Measurements from ENCODE around the gene APOM. TPM values are rescaled to one million over a fixed set of nuclear protein-coding genes. Genes with fewer than 3 reads are reported as not detected.
A peak's percentile ranks its signal among the peaks of the same experiment; 100 is the strongest.

The APOM gene
- total and polyA plus RNA-seq, 4 donors, result 0.40 to 9.5 (median 6.2) TPM

DNA sequence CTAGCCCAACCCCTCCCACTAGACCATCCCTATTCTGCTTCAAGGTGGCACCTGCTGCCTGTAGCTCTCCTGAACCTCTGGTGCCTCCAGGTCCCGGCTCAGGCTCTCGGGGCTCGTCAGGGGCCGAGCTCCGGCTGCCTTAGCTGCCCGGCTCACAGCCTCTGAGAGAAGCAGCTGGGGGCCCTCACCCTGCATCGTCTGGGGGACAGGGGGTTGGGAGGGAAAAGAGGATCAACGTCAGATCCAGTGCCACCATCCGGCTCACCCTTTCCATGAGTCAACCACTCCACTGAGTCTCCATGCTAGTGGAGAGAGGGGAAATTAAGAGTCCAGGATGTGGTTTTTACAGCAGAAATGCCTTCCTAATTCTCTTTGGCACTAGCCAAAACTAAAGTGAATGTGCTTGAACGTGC lies 16.2 kb upstream of the APOM start:
- 91% methylated on average over 7 of the region's 10 CpGs for WGBS (ENCODE audit: insufficient coverage)
- Histone ChIP-seq H3K27me3 (ENCODE audit: control insufficient read depth, insufficient read depth, low read length) (no peaks in the 10 kb centered on the region), H3K36me3 (ENCODE audit: control insufficient read depth, insufficient read depth, low read length) (peaks cover 91% of the 10 kb centered on the region), H3K4me1 (ENCODE audit: control insufficient read depth, insufficient read depth, low read length) (no peaks in the 10 kb centered on the region), H3K4me3 (ENCODE audit: low read depth, low read length) (no peak overlapping the region), H3K9me3 (ENCODE audit: control insufficient read depth, insufficient read depth, low read length) (no peaks in the 10 kb centered on the region), H3K27ac (ENCODE audit: low read depth, low read length) (no peak overlapping the region)
- DNase-seq (ENCODE audit: low read depth in 4 of 6, low spot score in 6 of 6), result no peak

DNA sequence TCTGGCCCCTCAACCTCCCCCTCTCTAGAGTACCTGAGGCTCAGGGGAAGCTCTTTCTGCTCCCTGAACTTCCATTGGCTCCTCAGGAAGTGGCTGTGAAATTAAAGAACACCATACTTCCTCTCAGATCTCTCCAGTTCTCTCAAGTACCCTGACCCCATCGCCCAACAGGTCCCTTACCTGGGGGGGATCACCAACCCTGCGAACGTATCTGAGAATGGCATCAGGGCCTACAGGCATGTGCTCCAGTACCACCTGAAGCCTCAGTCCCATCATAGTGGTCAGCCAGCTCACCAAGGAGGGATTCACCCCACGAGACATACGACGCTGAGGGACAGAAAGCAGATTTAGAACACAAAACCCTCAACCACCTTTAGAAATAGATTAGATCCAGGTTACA lies 15.1 kb upstream of the APOM start:
- H3K9me3 ChIP-seq (ENCODE audit: control insufficient read depth, insufficient read depth, low read length), result no peaks in the 10 kb centered on the region
- peaks cover 90% of the 10 kb centered on the region for H3K36me3 ChIP-seq (ENCODE audit: control insufficient read depth, insufficient read depth, low read length)
- WGBS (ENCODE audit: insufficient coverage), result 100% methylated on average over 3 of the region's 6 CpGs
- H3K27ac ChIP-seq (ENCODE audit: low read depth, low read length), result no peak overlapping the region
- no peak overlapping the region for H3K4me3 ChIP-seq (ENCODE audit: low read depth, low read length)
- H3K4me1 ChIP-seq (ENCODE audit: control insufficient read depth, insufficient read depth, low read length), result no peaks in the 10 kb centered on the region
- H3K27me3 ChIP-seq (ENCODE audit: control insufficient read depth, insufficient read depth, low read length), result no peaks in the 10 kb centered on the region
- no peak for DNase-seq (ENCODE audit: low read depth in 4 of 6, low spot score in 6 of 6)

DNA sequence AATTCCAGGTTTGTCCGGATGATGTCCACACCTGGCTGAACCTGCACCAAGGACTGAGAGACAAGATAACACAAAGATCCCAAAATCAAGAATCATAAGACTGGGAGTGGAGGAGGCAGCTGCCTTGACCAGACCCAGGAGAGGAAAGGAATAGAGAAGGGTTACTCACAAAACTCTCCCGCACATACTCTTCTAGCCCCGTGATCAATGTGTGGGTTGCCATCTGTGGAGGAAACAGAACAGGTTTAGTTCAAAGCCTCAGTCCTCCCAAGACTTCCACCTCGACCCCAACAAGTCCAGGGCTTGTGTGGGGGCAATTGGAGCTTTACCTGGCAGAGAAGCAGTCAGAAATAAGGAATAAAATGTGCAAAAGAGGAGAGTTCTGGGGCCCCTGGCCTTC lies 14.3 kb upstream of the APOM start:
- H3K36me3 ChIP-seq (ENCODE audit: control insufficient read depth, insufficient read depth, low read length), result peaks cover 90% of the 10 kb centered on the region
- no CpG with 5 or more reads among the region's 4 CpGs for WGBS (ENCODE audit: insufficient coverage)
- DNase-seq (ENCODE audit: low read depth in 4 of 6, low spot score in 6 of 6), result no peak
- H3K27me3 ChIP-seq (ENCODE audit: control insufficient read depth, insufficient read depth, low read length), result no peaks in the 10 kb centered on the region
- no peak overlapping the region for H3K27ac ChIP-seq (ENCODE audit: low read depth, low read length)
- no peak overlapping the region for H3K4me3 ChIP-seq (ENCODE audit: low read depth, low read length)
- no peaks in the 10 kb centered on the region for H3K9me3 ChIP-seq (ENCODE audit: control insufficient read depth, insufficient read depth, low read length)
- H3K4me1 ChIP-seq (ENCODE audit: control insufficient read depth, insufficient read depth, low read length), result no peaks in the 10 kb centered on the region

DNA sequence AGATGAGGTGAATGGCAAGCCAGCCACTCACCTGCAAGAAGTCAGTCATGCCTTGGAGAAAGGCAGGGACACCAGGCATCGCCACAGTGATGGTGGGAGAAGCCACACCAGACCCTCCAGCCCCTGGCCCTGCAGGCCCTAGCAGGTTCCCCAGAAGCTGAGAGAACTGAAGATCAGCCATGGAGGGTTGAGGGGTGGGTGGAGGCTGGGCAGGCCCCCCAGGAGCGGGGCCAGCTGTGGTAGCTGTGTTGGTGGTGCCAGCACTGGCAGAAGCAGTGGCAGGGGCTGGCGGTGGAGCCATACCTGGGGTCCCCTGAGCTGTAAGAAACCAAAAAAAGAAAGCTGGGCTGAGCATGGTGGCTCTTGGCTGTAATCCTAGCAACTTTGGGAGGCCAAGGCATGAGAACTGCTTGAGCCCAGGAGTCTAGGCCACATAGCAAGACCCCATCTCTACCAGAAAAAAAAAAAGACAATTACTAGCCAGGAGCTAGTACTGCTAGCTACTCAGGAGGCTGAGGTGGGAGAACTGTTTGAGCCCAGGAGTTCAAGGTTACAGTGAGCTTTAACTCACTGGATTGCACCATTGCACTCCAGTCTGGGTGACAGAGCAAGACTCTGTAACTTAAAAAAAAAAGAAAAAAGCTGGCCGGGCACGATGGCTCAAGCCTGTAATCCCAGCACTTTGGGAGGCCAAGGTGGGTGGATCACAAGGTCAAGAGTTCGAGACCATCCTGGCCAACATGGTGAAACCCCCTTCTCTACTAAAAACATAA lies 12.7 kb upstream of the APOM start:
- Histone ChIP-seq H3K4me3 (ENCODE audit: low read depth, low read length) (no peak overlapping the region), H3K27ac (ENCODE audit: low read depth, low read length) (no peak overlapping the region), H3K27me3 (ENCODE audit: control insufficient read depth, insufficient read depth, low read length) (no peaks in the 10 kb centered on the region), H3K9me3 (ENCODE audit: control insufficient read depth, insufficient read depth, low read length) (no peaks in the 10 kb centered on the region), H3K4me1 (ENCODE audit: control insufficient read depth, insufficient read depth, low read length) (no peaks in the 10 kb centered on the region), H3K36me3 (ENCODE audit: control insufficient read depth, insufficient read depth, low read length) (peaks cover 90% of the 10 kb centered on the region)
- DNase-seq (ENCODE audit: low read depth in 4 of 6, low spot score in 6 of 6), result no peak
- WGBS (ENCODE audit: insufficient coverage), result 100% methylated on average over 2 of the region's 6 CpGs

DNA sequence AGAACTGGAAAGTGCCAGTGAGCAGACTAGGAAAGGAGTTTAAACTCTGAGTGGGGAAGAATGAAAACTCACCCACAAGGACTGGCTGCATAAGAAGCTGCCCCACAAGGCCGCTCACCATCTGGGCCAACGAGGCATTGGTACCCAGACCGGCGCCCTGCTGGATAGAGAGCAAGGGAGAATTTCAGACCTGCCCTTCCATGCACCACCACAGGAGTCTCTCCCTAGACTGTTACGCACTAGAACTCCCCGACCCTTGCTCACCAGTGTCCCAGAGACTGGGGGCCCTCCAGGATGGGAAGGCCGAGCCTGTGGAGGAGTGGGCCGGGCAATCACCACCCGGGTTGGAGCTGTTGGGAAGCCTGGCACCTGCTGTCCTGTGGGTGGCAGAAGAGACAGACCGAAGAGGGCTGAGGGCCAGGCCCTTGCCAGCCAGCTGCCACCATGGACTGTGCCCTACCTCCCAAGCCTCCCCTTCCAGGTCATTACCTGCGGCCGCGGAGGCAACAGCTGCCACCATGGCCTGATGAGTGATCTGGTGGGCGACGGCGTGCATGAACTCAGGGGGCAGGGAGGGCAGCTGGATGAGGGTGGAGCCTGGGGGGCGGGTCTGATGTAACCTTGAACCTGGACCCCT lies 11.8 kb upstream of the APOM start:
- WGBS (ENCODE audit: insufficient coverage), result 83% methylated on average over 10 of the region's 17 CpGs
- peaks cover 92% of the 10 kb centered on the region for H3K36me3 ChIP-seq (ENCODE audit: control insufficient read depth, insufficient read depth, low read length)

DNA sequence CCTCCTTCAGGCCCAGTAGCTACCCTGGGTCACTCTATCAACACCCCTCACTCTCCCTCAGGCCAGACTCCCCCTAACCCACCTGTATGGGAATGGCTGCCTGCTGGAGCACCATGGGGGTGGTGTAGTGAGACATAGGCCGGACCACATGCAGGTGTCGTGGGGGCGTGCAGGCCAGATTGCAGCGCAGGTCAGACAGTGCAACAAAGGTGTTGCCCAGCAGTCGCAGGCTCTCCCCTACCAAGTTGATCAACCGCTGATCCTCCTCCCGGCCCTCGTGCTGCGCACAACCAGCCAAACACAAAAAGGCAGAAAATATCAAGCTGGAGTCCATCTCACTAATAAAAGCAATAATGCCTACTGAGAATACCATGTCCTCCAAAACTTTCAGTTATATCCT lies 10.4 kb upstream of the APOM start:
- Histone ChIP-seq H3K36me3 (ENCODE audit: control insufficient read depth, insufficient read depth, low read length) (peaks cover 86% of the 10 kb centered on the region), H3K9me3 (ENCODE audit: control insufficient read depth, insufficient read depth, low read length) (no peaks in the 10 kb centered on the region), H3K27me3 (ENCODE audit: control insufficient read depth, insufficient read depth, low read length) (no peaks in the 10 kb centered on the region), H3K4me1 (ENCODE audit: control insufficient read depth, insufficient read depth, low read length) (no peaks in the 10 kb centered on the region), H3K4me3 (ENCODE audit: low read depth, low read length) (no peak overlapping the region), H3K27ac (ENCODE audit: low read depth, low read length) (no peak overlapping the region)
- no peak for DNase-seq (ENCODE audit: low read depth in 4 of 6, low spot score in 6 of 6)
- 98% methylated on average over 8 of the region's 9 CpGs for WGBS (ENCODE audit: insufficient coverage)

More for the DNA sequence above, 11.8 kb upstream of the APOM start:
- H3K9me3 ChIP-seq (ENCODE audit: control insufficient read depth, insufficient read depth, low read length), result no peaks in the 10 kb centered on the region
- DNase-seq (ENCODE audit: low read depth in 4 of 6, low spot score in 6 of 6), result no peak
- no peaks in the 10 kb centered on the region for H3K4me1 ChIP-seq (ENCODE audit: control insufficient read depth, insufficient read depth, low read length)
- H3K27ac ChIP-seq (ENCODE audit: low read depth, low read length), result no peak overlapping the region
- H3K27me3 ChIP-seq (ENCODE audit: control insufficient read depth, insufficient read depth, low read length), result no peaks in the 10 kb centered on the region
- H3K4me3 ChIP-seq (ENCODE audit: low read depth, low read length), result no peak overlapping the region

DNA sequence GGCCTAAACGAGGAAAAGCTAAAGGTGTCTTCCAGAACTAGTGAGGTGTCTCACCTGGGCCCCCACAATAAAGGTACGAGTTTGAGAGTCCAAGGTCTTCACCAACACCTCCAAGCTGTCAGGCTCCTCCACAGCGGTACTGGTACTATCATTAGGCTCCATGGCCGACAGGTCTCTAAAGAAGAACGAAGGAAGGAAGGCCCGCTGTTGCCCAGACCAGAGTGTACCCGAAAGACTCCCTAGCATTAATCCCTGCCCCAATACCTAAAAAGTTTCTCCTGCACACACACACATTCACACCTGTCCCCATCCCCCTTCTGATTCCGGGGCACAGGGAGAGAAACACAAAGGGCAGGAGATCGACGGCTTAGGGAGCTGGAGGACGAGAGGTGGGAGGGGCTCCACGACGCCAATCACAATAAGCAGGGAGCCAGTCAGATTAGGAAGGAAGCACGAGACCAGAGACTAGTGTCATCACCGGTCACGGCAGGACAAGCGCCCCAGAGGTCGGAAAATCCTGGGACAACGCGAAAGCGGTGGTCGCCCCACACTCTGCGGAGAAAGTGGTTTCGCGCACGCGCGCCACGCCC lies 4.0 kb upstream of the APOM start:
- 5% methylated on average over 25 of the region's 29 CpGs for WGBS (ENCODE audit: insufficient coverage)
- DNase-seq (ENCODE audit: low read depth in 4 of 6, low spot score in 6 of 6), result no peak

DNA sequence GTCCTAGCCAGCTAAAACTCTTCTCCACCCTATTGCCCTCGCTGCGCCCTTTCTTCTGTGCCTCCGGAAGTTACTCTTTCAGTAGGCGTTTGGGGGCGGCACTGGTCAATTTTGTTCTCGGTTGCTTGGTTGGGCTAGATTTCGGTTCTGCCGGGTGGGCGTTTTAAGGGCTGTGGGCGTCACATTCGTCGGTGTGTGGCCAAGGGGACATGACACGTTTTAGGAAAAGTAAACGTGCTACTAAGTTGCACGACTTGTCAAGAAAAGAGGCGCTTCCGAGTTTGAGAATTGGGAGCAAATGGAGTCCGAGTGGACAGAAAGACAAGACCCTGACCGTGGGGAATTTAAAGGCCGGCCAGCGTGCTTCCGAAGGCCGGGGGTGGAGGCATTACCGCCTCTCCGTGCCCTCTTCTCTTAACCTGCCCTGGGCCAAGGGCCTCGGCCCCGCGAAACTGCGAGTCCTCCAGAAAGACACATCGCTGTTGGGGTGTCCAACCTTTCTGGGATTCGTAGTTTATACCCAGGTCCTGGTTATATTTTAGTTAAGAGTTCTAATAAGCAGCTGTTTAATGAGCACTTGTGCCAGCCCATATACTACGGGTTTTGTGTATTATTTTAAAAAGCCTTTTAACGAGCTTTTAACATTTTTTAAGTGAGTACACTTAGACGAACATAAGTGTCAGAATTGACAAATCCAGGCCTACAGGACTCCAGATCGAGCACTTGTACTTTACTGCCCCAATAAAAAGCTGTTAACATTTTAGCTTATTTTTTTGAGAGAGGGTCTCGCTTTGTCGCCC lies 2.6 kb upstream of the APOM start:
- peaks cover 19% of the 10 kb centered on the region for H3K4me1 ChIP-seq (ENCODE audit: control insufficient read depth, insufficient read depth, low read length)
- WGBS (ENCODE audit: insufficient coverage), result 1% methylated on average over 20 of the region's 37 CpGs
- no peaks in the 10 kb centered on the region for H3K27me3 ChIP-seq (ENCODE audit: control insufficient read depth, insufficient read depth, low read length)
- no peaks in the 10 kb centered on the region for H3K9me3 ChIP-seq (ENCODE audit: control insufficient read depth, insufficient read depth, low read length)
- DNase-seq (ENCODE audit: low read depth in 4 of 6, low spot score in 6 of 6), result no peak
- peak overlapping the region; percentile 98 for H3K4me3 ChIP-seq (ENCODE audit: low read depth, low read length)
- H3K36me3 ChIP-seq (ENCODE audit: control insufficient read depth, insufficient read depth, low read length), result peaks cover 24% of the 10 kb centered on the region
- H3K27ac ChIP-seq (ENCODE audit: low read depth, low read length), result peak overlapping the region; percentile 99

More for the DNA sequence above, 4.0 kb upstream of the APOM start:
- peaks cover 29% of the 10 kb centered on the region for H3K36me3 ChIP-seq (ENCODE audit: control insufficient read depth, insufficient read depth, low read length)
- H3K27me3 ChIP-seq (ENCODE audit: control insufficient read depth, insufficient read depth, low read length), result no peaks in the 10 kb centered on the region
- peak overlapping the region; percentile 99 for H3K27ac ChIP-seq (ENCODE audit: low read depth, low read length)
- H3K9me3 ChIP-seq (ENCODE audit: control insufficient read depth, insufficient read depth, low read length), result no peaks in the 10 kb centered on the region
- H3K4me1 ChIP-seq (ENCODE audit: control insufficient read depth, insufficient read depth, low read length), result peaks cover 18% of the 10 kb centered on the region
- H3K4me3 ChIP-seq (ENCODE audit: low read depth, low read length), result peak overlapping the region; percentile 98

DNA sequence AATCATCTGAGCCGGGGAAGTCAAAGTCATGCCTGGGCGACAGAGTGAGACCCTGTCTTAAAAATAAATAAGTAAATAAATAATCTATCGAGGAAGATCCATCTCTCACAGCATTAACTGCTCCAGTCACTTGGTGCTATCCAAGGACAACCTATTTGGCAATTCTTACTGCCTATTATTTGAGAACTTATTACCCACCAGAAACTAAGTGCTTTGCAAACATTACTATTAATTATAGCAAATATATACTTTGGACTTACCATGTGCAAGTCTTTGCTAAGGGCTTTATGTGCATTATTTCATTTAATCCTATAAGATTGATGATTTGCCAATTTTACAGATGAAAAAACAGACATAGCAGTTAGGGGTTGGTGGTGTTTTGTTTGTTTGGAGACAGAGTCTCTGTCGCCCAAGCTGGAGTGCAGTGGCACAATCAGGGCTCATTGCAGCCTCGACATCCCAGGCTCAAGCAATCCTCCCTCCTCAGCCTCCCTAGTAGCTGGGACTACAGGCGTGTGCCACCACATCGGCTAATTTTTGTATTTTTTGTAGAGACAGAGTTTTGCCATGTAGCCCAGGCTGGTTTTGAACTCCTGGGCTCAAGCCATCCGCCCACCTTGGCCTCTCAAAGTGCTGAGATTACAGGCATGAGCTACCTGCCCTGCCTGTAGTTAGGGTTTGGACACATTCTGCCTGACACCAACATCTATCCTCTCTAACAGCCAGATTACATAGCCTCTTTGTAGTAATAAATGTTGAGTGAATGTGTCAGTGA lies 933 bp upstream of the APOM start:
- Histone ChIP-seq H3K9me3 (ENCODE audit: control insufficient read depth, insufficient read depth, low read length) (no peaks in the 10 kb centered on the region), H3K4me3 (ENCODE audit: low read depth, low read length) (no peak overlapping the region), H3K27me3 (ENCODE audit: control insufficient read depth, insufficient read depth, low read length) (no peaks in the 10 kb centered on the region), H3K27ac (ENCODE audit: low read depth, low read length) (no peak overlapping the region), H3K36me3 (ENCODE audit: control insufficient read depth, insufficient read depth, low read length) (peaks cover 25% of the 10 kb centered on the region), H3K4me1 (ENCODE audit: control insufficient read depth, insufficient read depth, low read length) (peaks cover 34% of the 10 kb centered on the region)
- no peak for DNase-seq (ENCODE audit: low read depth in 4 of 6, low spot score in 6 of 6)
- WGBS (ENCODE audit: insufficient coverage), result 100% methylated on average over 1 of the region's 8 CpGs

Data from spinal cord (tissue), 10 donors.